HCT116 (cell line): ENCODE data around the gene BEND4. TPM values are rescaled to one million over a fixed set of nuclear protein-coding genes. Genes with fewer than 3 reads are reported as not detected.

Source experiments
- ATAC-seq: fragments of 200-7000 bp; cut with Tn5 transposase; 2 replicates; pipeline ENCODE4 v1.9.1; 2020; ENCODE audit warnings: mild to moderate bottlenecking, moderate library complexity
- BruUV-seq: library from RNA; stranded (reverse); fragments of 400-500 nt; replicated peaks from 2 replicates; lab custom pipeline; 2021; lab: Mats Ljungman, UMichigan
- CTCF ChIA-PET: fragments of 300-600 bp; sonication (Branson Sonifier 250); formaldehyde crosslinking; loops from one replicate; lab custom pipeline; 2021; ENCODE audit warnings: antibody characterized with exemption; lab: Charles Lee
- POLR2A ChIA-PET: fragments of 300-600, 350-600 bp; sonication (Branson Sonifier 250); formaldehyde crosslinking; loops from one replicate; lab custom pipeline; 2021; ENCODE audit warnings: antibody characterized with exemption; lab: Charles Lee
- RAD21 ChIA-PET, 2 experiments: fragments of 300-600 bp; sonication (Branson Sonifier 250); formaldehyde crosslinking; loops; one replicate each; lab custom pipeline; 2023; ENCODE audit warnings: low total read pairs in 2 of 2; ENCODE audit not compliant: uncharacterized antibody in 2 of 2, unreplicated experiment in 2 of 2, low non-redundant PET in 1 of 2; lab: Charles Lee
- DNase-seq: peaks from one replicate; pipeline ENCODE4 v3.0.0-alpha.2; 2010; ENCODE audit warnings: low read depth, low spot score
- H2AFZ ChIP-seq: fragments of 200-600 bp; shearing (Covaris generic), sonication (generic); 2 replicates; pipeline ENCODE4 v1.6.1; 2017; ENCODE audit warnings: low read depth, mixed run types, mixed read lengths, antibody characterized with exemption, low read length; ENCODE audit not compliant: poor library complexity, severe bottlenecking
- H3K27ac ChIP-seq: 2 replicates; pipeline ENCODE4 v1.5.1; 2012; ENCODE audit warnings: low read depth, low read length
- H3K27me3 ChIP-seq: fragments of 200-600 bp; sonication (generic); 2 replicates; pipeline ENCODE4 v1.6.1; 2016; ENCODE audit warnings: mixed run types, low read length, mixed read lengths; ENCODE audit not compliant: insufficient read depth
- H3K36me3 ChIP-seq, 2 experiments: fragments of 200-500 bp in 1 of 2; fragments of 200-600 bp in 1 of 2; sonication (Bioruptor generic) in 1 of 2; sonication (generic) in 1 of 2; 2 replicates each; pipeline versions ENCODE4 v1.5.1 to v1.6.1; 2014 to 2016; ENCODE audit warnings: low read length in 2 of 2, inconsistent platforms in 1 of 2, mixed read lengths in 1 of 2, mixed run types in 1 of 2; ENCODE audit not compliant: insufficient read depth in 2 of 2, control insufficient read depth in 1 of 2
- H3K4me1 ChIP-seq, 2 experiments: fragments of 200-600 bp in 1 of 2; sonication (generic) in 1 of 2; 2 replicates each; pipeline versions ENCODE4 v1.5.1 to v1.6.1; 2012 to 2017; ENCODE audit warnings: low read length in 2 of 2, inconsistent platforms in 1 of 2, mild to moderate bottlenecking in 1 of 2, mixed read lengths in 1 of 2, mixed run types in 1 of 2, moderate library complexity in 1 of 2; ENCODE audit not compliant: insufficient read depth in 2 of 2, control insufficient read depth in 1 of 2
- H3K4me2 ChIP-seq: fragments of 200-600 bp; sonication (generic); 2 replicates; pipeline ENCODE4 v1.6.1; 2017; ENCODE audit warnings: mixed run types, low read length, mixed read lengths
- H3K4me3 ChIP-seq, 2 experiments: fragments of 200-600 bp in 1 of 2; sonication (generic) in 1 of 2; replicated peaks in 1 of 2; 2 replicates each; pipeline ENCODE4 v1.5.1; 2011 to 2016; ENCODE audit warnings: low read length in 2 of 2, control low read depth in 1 of 2, low read depth in 1 of 2, mild to moderate bottlenecking in 1 of 2, mixed read lengths in 1 of 2, mixed run types in 1 of 2
- H3K79me2 ChIP-seq: fragments of 200-600 bp; sonication (generic); 2 replicates; pipeline ENCODE4 v1.6.1; 2017; ENCODE audit warnings: mild to moderate bottlenecking, mixed run types, low read length, moderate library complexity, mixed read lengths; ENCODE audit not compliant: insufficient read depth
- H3K9ac ChIP-seq: fragments of 200-600 bp; sonication (generic); 2 replicates; pipeline ENCODE4 v1.6.1; 2016; ENCODE audit warnings: low read length, mixed read lengths
- H3K9me2 ChIP-seq: fragments of 200-600 bp; sonication (generic), shearing (Covaris generic); 2 replicates; pipeline ENCODE4 v1.6.1; 2017; ENCODE audit warnings: mixed run types, mild to moderate bottlenecking, moderate library complexity; ENCODE audit not compliant: insufficient read depth
- H3K9me3 ChIP-seq, 2 experiments: fragments of 200-500 bp in 1 of 2; fragments of 200-600 bp in 1 of 2; sonication (Bioruptor generic) in 1 of 2; sonication (generic) in 1 of 2; 2 replicates each; pipeline ENCODE4 v1.6.1; 2014 to 2017; ENCODE audit warnings: low read length in 2 of 2, mixed read lengths in 2 of 2, inconsistent platforms in 1 of 2, low read depth in 1 of 2, mild to moderate bottlenecking in 1 of 2, mixed run types in 1 of 2, moderate library complexity in 1 of 2; ENCODE audit not compliant: control insufficient read depth in 1 of 2, insufficient read depth in 1 of 2
- H4K20me1 ChIP-seq: fragments of 200-600 bp; sonication (generic), shearing (Covaris generic); 2 replicates; pipeline ENCODE4 v1.6.1; 2017; ENCODE audit warnings: mixed run types, mild to moderate bottlenecking, moderate library complexity; ENCODE audit not compliant: insufficient read depth
- ATF3 ChIP-seq: IDR thresholded peaks from 2 replicates; pipeline ENCODE4 v1.6.1; 2012
- CBX3 ChIP-seq: IDR thresholded peaks from 2 replicates; pipeline ENCODE4 v1.6.1; 2012; ENCODE audit warnings: low read depth
- CEBPB ChIP-seq: IDR thresholded peaks from 2 replicates; pipeline ENCODE4 v1.6.1; 2012; ENCODE audit warnings: low read depth
- CTCF ChIP-seq, 3 experiments: fragments of 200-600 bp in 1 of 3; sonication (generic) in 1 of 3; IDR thresholded peaks in 2 of 3; conservative IDR thresholded peaks in 1 of 3; 2 replicates each; pipeline ENCODE4 v1.5.1; 2012 to 2017; ENCODE audit warnings: low read depth in 2 of 3, low read length in 2 of 3, antibody characterized with exemption in 1 of 3, borderline replicate concordance in 1 of 3, control low read depth in 1 of 3, mild to moderate bottlenecking in 1 of 3, mixed read lengths in 1 of 3, mixed run types in 1 of 3, moderate library complexity in 1 of 3; ENCODE audit not compliant: insufficient read depth in 1 of 3
- EGR1 ChIP-seq: IDR thresholded peaks from 2 replicates; pipeline ENCODE4 v1.6.1; 2012; ENCODE audit warnings: low read depth
- ELF1 ChIP-seq: IDR thresholded peaks from 2 replicates; pipeline ENCODE4 v1.6.1; 2012; ENCODE audit warnings: low read depth, borderline replicate concordance
- EZH2phosphoT487 ChIP-seq: fragments of 200-600 bp; IDR thresholded peaks from 2 replicates; pipeline ENCODE4 v1.6.1; 2018; ENCODE audit warnings: antibody characterized with exemption, borderline replicate concordance
- FOSL1 ChIP-seq: IDR thresholded peaks from 2 replicates; pipeline ENCODE4 v1.6.1; 2012; ENCODE audit warnings: low read depth
- JUND ChIP-seq: IDR thresholded peaks from 2 replicates; pipeline ENCODE4 v1.6.1; 2012
- MAX ChIP-seq: IDR thresholded peaks from 2 replicates; pipeline ENCODE4 v1.6.1; 2012
- POLR2A ChIP-seq: IDR thresholded peaks from 2 replicates; pipeline ENCODE4 v1.7.0; 2011; ENCODE audit warnings: borderline replicate concordance; ENCODE audit not compliant: insufficient read depth, insufficient read length; ENCODE audit errors: extremely low read depth
- POLR2AphosphoS5 ChIP-seq: IDR thresholded peaks from 2 replicates; pipeline ENCODE4 v1.6.1; 2011; ENCODE audit warnings: mild to moderate bottlenecking, low read depth, low read length, moderate library complexity
- RAD21 ChIP-seq: IDR thresholded peaks from 2 replicates; pipeline ENCODE4 v1.6.1; 2012; ENCODE audit warnings: low read depth, mild to moderate bottlenecking
- REST ChIP-seq: IDR thresholded peaks from 2 replicates; pipeline ENCODE4 v1.6.1; 2012; ENCODE audit warnings: low read depth
- SIN3A ChIP-seq: IDR thresholded peaks from 2 replicates; pipeline ENCODE4 v1.6.1; 2012; ENCODE audit warnings: low read depth
- SP1 ChIP-seq: IDR thresholded peaks from 2 replicates; pipeline ENCODE4 v1.6.1; 2012; ENCODE audit warnings: low read depth
- SRF ChIP-seq: IDR thresholded peaks from 2 replicates; pipeline ENCODE4 v1.6.1; 2012; ENCODE audit warnings: low read depth
- TCF7L2 ChIP-seq: IDR thresholded peaks from 2 replicates; pipeline ENCODE4 v1.7.0; 2011; ENCODE audit warnings: borderline replicate concordance, inconsistent platforms; ENCODE audit not compliant: insufficient read depth, insufficient read length; ENCODE audit errors: extremely low read depth
- YY1 ChIP-seq: IDR thresholded peaks from 2 replicates; pipeline ENCODE4 v1.6.1; 2011; ENCODE audit warnings: low read length, low read depth, moderate library complexity, mild to moderate bottlenecking; ENCODE audit not compliant: insufficient replicate concordance; ENCODE audit errors: extremely low read depth
- ZBTB33 ChIP-seq: IDR thresholded peaks from 2 replicates; pipeline ENCODE4 v1.6.1; 2011; ENCODE audit warnings: mild to moderate bottlenecking, low read length, moderate library complexity; ENCODE audit not compliant: insufficient replicate concordance; ENCODE audit errors: extremely low read depth
- intact Hi-C: fragments of 100-400 bp; cut with micrococcal nuclease; formaldehyde crosslinking; loops from 2 replicates; pipeline ENCODE4 v1.10.0; 2022
- total RNA-seq: library from RNA; stranded (reverse); gene quantifications from one replicate; pipeline ENCODE4 v1.2.1, GENCODE V29; 2021; ENCODE audit not compliant: unreplicated experiment

Gene BEND4
- total RNA-seq, 1 experiment from 2014 or later: 0.05 TPM

GRCh38 chr4:42167709-42168108 is 15.3 kb upstream of the BEND4 start:
- H3K9me3 ChIP-seq: 0 out of 4 replicates have a peak, but pooled peaks cover 0 to 5% of the 10 kb centered on the region in 2 experiments
- ATAC-seq (no peak), DNase-seq (no peak)
- no peaks in the 10 kb centered on the region for H3K4me1 ChIP-seq
- ChIA-PET CTCF (no interaction called here), POLR2A (no interaction called here), RAD21 (no interaction called here)
- no peaks in the 10 kb centered on the region for H3K27me3 ChIP-seq
- no peak overlapping the region for H3K27ac ChIP-seq
- no peaks in the 10 kb centered on the region for H3K79me2 ChIP-seq
- TF ChIP-seq RAD21 (no peak), SP1 (no peak), SRF (no peak), ZBTB33 (no peak), EGR1 (no peak), SIN3A (no peak), POLR2A (no peak), MAX (no peak), ATF3 (no peak), POLR2AphosphoS5 (no peak), EZH2phosphoT487 (no peak), ELF1 (no peak), JUND (no peak), FOSL1 (no peak), REST (no peak), YY1 (no peak), CBX3 (no peak), TCF7L2 (no peak), CEBPB (no peak), CTCF (IDR thresholded peaks at IDR 0.05 in 2 of 3, conservative IDR thresholded peaks at IDR 0.05 in 1 of 3; ENCODE audit: borderline replicate concordance in 1 of 3, insufficient read depth in 1 of 3, low read depth in 2 of 3, low read length in 2 of 3) (no peak)
- no peak overlapping the region for H2AFZ ChIP-seq
- intact Hi-C loops: no loop called here
- H4K20me1 ChIP-seq: no peaks in the 10 kb centered on the region
- no TSS peak for BruUV-seq
- H3K4me3 ChIP-seq: no peak overlapping the region
- H3K36me3 ChIP-seq: no peaks in the 10 kb centered on the region
- H3K9me2 ChIP-seq: no peaks in the 10 kb centered on the region
- no peak overlapping the region for H3K4me2 ChIP-seq
- no peak overlapping the region for H3K9ac ChIP-seq
